PC-3 (cell line): Measurements from ENCODE around the gene LDLR.

ENCODE experiments used
- CTCF ChIP-seq: fragments of 300-600 bp; sonication (generic); conservative IDR thresholded peaks from 2 replicates; pipeline ENCODE4 v1.5.1; 2017; ENCODE audit warnings: antibody characterized with exemption, low read depth, mild to moderate bottlenecking, low read length
- EZH2 ChIP-seq: fragments of 300-600 bp; sonication (generic); IDR thresholded peaks from one replicate; pipeline ENCODE4 v1.6.1; 2017; ENCODE audit warnings: antibody characterized with exemption, mild to moderate bottlenecking, low read length; ENCODE audit not compliant: unreplicated experiment

- no peak for TF ChIP-seq CTCF
- TF ChIP-seq EZH2, result no peak
Measured at GRCh38 chr19:11136400-11137101, 47.3 kb downstream of the LDLR start.
